Amygdala (tissue), 56 donors: Measurements from ENCODE around the gene MRPS18B.

Experiments
- DNase-seq, 56 donors: peaks; one replicate each; lab custom pipeline; 2025; lab: John Stamatoyannopoulos, UW

MRPS18B gene

GRCh38 chr6:30672445-30673253 lies 55.0 kb downstream of the MRPS18B start, which contains the start of gene DHX16:
Gene DHX16, minus strand, starts transcription at chr6:30673006. Its CDS starts 165 bp downstream, at chr6:30672841.
- peak in 55 of 56 donors; percentile 34 to 95 (median 79) for DNase-seq
